Measurements from ENCODE around the gene TCEANC. TPM values are rescaled to one million over a fixed set of nuclear protein-coding genes. Genes with fewer than 3 reads are reported as not detected.
"Not testable (repeated sequence)": the region's sequence is repeated elsewhere in the genome, so short reads cannot be mapped to it uniquely, and the experiment has no call there.

TCEANC gene
- total RNA-seq, 4 donors from 2014 or later = 1.3 to 2.6 (median 2.0) TPM

GRCh38 chrX:13647709-13648212 is 5.2 kb upstream of the TCEANC start:
- DNase-seq = peak; percentile 9
- Histone ChIP-seq H3K27me3 (no peaks in the 10 kb centered on the region), H3K9me3 (no peaks in the 10 kb centered on the region), H3K4me1 (peaks cover 5 to 19% (median 8%) of the 10 kb centered on the region in 3 donors), H3K4me3 (no peak overlapping the region), H3K36me3 (no peaks in the 10 kb centered on the region), H3K27ac (peak overlapping the region in 2 of 4 donors; percentile 35 to 64)
- 38 to 48% methylated on average over 2 to 7 of the region's 8 CpGs for WGBS, 2 donors
- intact Hi-C loops (cut with DNase I) = loop anchor here (5.0 kb wide), 1 partner anchor 140 kb away; no protein-coding TSS in a partner anchor
- TF ChIP-seq CTCF (IDR thresholded peaks at IDR 0.05) = no peak
- no peak for TF ChIP-seq POLR2A (IDR thresholded peaks at IDR 0.05)

DNA sequence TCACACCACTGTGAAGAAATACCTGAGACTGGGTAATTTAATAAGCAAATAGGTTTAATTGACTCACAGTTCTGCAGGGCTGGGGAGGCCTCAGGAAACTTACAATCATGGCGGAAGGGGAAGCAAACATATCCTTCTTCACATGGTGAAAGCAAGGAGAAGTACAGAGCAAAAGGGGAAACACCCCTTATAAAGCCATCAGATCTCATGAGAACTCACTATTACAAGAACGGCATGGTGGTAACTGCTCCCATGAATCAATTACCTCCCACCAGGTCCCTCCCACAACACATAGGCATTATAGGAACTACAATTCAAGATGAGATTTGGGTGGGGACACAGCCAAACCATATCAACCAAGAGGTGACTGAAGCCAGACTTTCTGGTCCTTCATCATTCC is 4.6 kb upstream of the TCEANC start:
- DNase-seq, H3K4me3 ChIP-seq, H3K36me3 ChIP-seq, H3K9me3 ChIP-seq, H3K27me3 ChIP-seq: not testable (repeated sequence)
- intact Hi-C loops (cut with DNase I) = loop anchor here (5.0 kb wide), 1 partner anchor 141 kb away; no protein-coding TSS in a partner anchor
- peaks cover 5 to 19% (median 8%) of the 10 kb centered on the region in 3 donors for H3K4me1 ChIP-seq
- H3K27ac ChIP-seq = peak overlapping the region in 1 of 4 donors; percentile 64
- WGBS, 2 donors = 60 to 90% methylated on average over 2 of the region's 2 CpGs

GRCh38 chrX:13649838-13650237 is 3.1 kb upstream of the TCEANC start:
- Histone ChIP-seq H3K27me3 (no peaks in the 10 kb centered on the region), H3K27ac (no peak overlapping the region), H3K4me1 (peaks cover 5 to 28% (median 8%) of the 10 kb centered on the region in 3 donors), H3K9me3 (no peaks in the 10 kb centered on the region), H3K4me3 (no peak overlapping the region), H3K36me3 (no peaks in the 10 kb centered on the region)
- WGBS, 2 donors = 67 to 83% methylated on average over 2 to 5 of the region's 5 CpGs
- intact Hi-C loops (cut with DNase I) = loop anchor here (5.0 kb wide), 1 partner anchor 143 kb away; no protein-coding TSS in a partner anchor
- TF ChIP-seq CTCF (IDR thresholded peaks at IDR 0.05) = no peak
- TF ChIP-seq POLR2A (IDR thresholded peaks at IDR 0.05) = no peak
- DNase-seq = no peak

DNA sequence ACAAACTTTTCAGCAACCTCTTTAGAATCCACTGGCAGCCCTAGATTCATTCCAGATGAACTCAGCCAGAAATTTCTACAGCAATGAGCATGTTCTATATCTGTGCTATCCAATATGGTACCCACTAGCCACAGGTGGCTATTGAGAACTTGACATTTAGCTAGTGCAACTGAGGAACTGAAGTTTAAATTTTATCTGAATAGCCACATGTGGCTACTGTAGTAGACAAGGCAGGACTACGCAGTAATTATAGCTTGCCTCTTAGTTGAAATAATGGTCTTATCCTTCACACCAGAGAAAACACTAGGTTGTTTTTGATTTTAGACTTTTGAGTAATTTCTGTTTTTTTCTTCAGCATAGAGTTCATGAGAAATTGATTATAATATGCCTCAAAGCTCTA is 2.6 kb upstream of the TCEANC start:
- Histone ChIP-seq H3K27me3 (no peaks in the 10 kb centered on the region), H3K36me3 (no peaks in the 10 kb centered on the region), H3K27ac (no peak overlapping the region), H3K9me3 (no peaks in the 10 kb centered on the region), H3K4me3 (no peak overlapping the region), H3K4me1 (peaks cover 5 to 28% (median 8%) of the 10 kb centered on the region in 3 donors)
- TF ChIP-seq POLR2A (IDR thresholded peaks at IDR 0.05) = no peak
- TF ChIP-seq CTCF (IDR thresholded peaks at IDR 0.05) = no peak
- intact Hi-C loops (cut with DNase I) = no loop called here
- no peak for DNase-seq
- WGBS, 2 donors = 100% methylated on average over 1 of the region's 1 CpG

DNA sequence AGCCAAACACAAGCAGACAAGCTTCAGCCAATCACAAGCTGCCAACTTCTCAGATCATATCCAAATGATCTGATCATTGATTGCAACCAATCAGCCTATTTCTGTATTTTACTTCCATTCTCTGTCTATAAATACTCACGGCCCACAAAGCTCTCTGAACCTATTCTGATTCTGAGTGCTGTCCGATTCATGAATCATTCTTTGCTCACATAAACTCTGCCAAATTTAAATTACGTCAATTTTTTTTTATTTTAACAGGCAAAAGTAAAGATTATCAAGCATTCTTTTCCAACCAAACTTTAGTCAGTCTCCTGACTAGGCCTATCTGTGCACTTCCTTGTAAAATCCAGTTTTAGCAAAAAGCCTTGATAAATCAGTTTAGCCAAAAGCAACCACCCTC is 1.8 kb upstream of the TCEANC start:
- TF ChIP-seq POLR2A (IDR thresholded peaks at IDR 0.05) (no peak), CTCF (IDR thresholded peaks at IDR 0.05) (no peak)
- intact Hi-C loops (cut with DNase I) = no loop called here
- 37 to 70% methylated on average over 3 of the region's 3 CpGs for WGBS, 2 donors

More for the DNA sequence above, 1.8 kb upstream of the TCEANC start:
- Histone ChIP-seq H3K4me3 (no peak overlapping the region), H3K9me3 (no peaks in the 10 kb centered on the region), H3K27me3 (no peaks in the 10 kb centered on the region), H3K27ac (no peak overlapping the region), H3K4me1 (peaks cover 5 to 28% (median 8%) of the 10 kb centered on the region in 3 donors), H3K36me3 (no peaks in the 10 kb centered on the region)
- DNase-seq = no peak

All from esophagus squamous epithelium (tissue), 5 donors.